NCI-H2081 treated with DMSO at 0.1 percent for 48 hours (cell line): ENCODE measurements around the gene PDZD2.
"Not testable (repeated sequence)": the region's sequence is repeated elsewhere in the genome, so short reads cannot be mapped to it uniquely, and the experiment has no call there.

ENCODE experiments used
- DNase-seq: peaks from one replicate; lab custom pipeline; 2025; lab: John Stamatoyannopoulos, UW

PDZD2 gene

GRCh38 chr5:31934156-31934555 lies 295.2 kb downstream of the PDZD2 start:
- DNase-seq: no peak

DNA sequence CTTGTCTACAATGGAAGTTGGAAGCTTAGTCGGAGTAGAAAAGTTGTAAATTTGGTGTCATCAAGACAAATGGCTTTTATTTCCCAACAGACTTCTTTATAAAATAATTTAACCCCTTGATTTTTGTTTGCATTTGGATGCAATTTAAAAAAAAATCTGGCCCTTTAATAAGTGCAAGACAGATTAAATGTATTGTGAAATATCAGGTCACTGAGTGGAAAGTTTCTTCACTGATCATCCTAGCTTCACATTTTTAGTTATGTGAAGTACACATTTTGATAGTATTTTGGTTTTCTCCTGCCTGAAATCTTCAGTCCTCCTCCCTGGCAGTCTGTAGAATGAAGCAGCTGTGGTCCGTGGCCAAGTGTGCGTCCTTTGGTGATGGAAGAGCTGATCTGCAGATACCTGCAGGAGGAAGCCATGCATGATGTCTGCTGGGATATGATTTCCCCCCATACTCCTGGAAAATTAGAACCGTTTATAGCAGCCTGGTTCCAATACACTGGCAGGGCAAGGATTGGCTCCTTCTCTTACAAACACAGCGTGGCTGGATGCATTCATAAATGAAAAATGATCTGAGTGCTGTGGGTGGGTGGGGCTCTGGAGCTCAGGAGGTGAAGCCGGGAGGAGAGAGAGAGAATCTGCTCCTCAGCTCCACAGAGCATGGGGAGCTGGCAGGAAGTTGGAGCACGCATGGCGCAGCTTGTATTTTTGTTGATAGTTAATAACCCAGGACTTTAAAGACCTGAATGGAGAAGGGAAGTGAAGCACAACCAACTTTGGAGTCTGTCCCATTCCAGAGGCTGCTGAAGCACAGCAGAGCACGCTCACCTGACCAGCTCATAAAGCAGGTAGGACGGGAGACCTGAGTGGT lies 296.8 kb downstream of the PDZD2 start:
- peak; percentile 22 for DNase-seq

GRCh38 chr5:31936683-31937082 lies 297.8 kb downstream of the PDZD2 start:
- DNase-seq: no peak

- no peak for DNase-seq
Measured at GRCh38 chr5:31937226-31937625, 298.3 kb downstream of the PDZD2 start.

- no peak for DNase-seq
Measured at GRCh38 chr5:31937703-31938102, 298.8 kb downstream of the PDZD2 start.

DNA sequence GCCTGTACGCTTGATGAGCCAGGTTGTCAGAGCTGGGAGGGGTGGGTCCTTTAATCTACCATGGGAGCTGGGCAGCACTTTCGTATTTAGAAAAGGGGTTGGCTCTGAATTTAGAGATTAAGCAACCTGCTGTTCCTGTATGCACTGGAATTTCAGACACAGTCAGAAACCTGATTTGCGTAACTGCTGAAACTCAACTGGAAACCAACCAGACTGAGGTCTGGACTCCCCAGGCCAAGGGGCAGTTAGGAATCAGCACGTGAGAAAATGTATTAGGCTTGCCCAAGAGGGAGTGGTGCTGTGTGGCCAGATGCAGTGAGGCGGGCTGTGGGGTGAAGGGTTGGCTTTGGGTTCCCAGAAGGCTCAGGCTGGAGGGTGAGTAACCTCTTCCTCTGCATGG lies 300.2 kb downstream of the PDZD2 start:
- DNase-seq: no peak

DNA sequence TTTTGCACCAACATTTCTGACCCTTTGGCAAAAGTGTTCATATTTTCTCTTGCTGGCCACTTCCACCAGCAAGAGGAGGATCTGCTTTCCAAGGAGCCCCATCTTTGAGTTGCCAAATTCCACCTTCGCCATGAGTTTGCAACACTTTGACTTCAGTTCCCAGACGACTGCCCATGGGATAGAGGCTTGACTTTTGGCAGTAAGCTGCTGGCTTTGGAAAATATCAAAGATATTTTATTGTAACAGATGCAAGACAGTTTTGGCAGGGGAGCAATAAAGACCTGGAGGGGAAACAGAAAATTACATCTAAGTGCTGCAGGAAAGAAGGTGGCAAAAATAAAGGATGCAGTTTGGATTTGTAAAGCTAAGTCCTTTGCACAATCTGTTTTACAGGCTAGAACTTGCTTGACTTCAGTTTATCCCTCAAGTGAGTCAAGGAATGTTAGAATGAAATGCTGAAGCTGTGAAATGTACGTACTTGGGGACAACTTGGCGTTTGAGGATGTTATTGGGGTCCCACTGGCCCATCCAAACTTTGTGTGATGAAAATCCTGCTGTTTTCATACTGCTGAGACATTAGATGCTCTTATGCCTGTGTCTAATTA lies 302.3 kb downstream of the PDZD2 start:
- no peak for DNase-seq

GRCh38 chr5:31942546-31942945 lies 303.6 kb downstream of the PDZD2 start:
- DNase-seq: no peak

DNA sequence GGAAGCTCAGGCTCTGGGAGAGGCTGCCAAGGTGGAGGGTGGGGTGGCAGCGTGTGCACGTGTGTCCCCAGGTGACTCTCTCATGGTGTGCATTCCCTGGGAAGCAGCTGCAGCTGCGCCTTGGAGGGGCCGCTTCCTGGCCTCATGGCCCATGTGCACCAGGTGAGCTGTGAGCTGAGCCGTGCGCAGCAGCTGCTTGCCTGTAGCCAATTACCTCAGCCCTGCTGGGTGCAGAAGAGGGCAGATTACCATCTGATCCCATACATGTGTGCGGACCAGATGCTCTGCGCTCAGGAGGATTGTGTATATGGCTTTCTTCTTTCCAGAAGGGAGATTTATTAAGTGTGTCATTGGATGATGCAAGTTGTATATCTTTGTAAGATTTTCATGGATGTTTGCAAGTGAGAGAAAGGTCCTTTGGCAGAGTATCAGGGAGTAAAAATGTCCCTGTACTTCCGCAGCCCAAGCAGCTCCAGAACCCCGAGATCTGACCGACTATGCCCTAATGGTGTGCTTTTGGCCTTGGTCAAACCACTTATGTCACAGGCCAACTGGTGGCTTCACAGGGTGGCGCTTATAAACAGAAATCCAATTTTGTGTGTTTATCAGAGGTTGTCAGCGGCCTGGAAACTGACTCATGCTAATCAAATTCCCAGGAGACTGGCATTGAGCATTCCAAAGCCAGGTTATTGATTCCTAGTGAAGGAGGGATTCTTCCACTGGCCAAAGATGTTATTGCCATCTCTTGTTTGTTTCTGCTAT lies 305.9 kb downstream of the PDZD2 start:
- peak; percentile 90 for DNase-seq

DNA sequence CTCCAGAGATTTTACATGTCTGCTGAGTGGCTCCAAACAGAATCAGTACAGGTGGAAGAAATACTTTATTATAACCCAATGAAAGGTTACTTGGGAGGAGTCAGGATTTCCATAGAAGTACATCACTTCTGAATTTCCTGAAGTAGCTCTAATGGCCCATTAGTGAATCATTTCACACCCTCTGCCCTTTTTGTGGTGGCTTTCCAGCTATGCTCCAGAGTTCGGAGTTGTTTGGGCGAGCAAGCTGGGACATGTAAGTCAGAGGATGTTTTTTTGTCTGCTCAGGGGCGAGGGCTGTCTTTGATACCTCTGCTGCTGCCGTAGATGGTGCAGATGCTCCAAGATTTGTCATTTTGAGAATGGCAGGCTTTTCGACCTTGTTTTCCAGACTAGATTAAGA lies 309.1 kb downstream of the PDZD2 start:
- DNase-seq: no peak

DNA sequence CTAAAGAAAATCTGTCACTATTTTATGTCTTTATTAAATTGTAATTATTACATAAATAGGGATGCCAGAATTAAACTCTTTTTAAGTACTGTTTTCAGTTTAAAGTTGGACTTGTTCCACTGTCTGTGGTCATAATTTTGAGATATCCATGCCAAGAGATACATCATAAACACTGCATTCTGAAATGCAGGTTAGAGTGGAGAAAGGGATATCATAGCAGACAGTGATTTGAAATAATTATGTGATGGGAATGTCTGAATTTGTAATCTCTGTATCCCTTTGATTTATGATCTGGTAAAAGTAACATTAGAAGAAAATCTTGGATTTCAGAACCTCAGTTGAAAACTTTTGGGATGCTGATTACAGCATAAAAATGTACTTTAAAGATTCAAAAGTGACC lies 313.1 kb downstream of the PDZD2 start:
- DNase-seq: no peak

DNA sequence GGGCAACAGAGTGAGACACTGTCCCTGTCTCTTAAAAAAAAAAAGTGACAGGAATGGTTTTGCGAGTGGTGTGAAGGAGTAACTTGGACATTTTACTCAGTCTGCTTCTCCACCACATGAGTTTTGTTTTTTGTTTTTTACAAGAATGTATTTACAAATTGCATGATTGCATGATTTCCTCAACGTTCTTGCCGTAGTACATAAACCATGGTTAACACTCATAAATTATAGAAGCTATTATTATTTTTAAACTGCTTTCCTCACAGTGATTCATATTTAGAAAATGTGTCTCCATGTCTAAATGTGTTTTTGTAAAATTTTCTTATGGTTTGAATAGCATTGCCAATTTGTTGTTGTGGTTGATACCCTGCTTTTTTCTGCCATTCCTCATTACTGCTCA lies 315.2 kb downstream of the PDZD2 start:
- no peak for DNase-seq

DNA sequence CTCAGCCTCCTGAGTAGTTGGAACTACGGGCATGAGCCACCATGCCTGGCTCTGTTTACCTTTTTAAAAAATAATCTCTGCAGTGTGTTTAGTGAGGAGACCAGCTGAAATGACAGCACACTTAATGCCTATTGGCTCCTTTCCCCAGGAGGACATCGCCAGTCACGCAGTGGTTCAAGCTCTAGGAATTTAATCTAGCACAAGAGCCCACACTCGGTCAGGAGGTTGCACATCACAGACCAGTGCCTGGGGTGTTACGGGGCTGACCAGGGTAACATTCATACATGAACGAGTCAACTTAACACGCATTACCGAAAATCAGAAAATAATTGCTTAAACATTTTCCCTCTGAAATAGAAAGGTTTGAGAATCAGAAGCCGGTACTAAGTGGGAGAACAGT lies 318.2 kb downstream of the PDZD2 start:
- DNase-seq: no peak

DNA sequence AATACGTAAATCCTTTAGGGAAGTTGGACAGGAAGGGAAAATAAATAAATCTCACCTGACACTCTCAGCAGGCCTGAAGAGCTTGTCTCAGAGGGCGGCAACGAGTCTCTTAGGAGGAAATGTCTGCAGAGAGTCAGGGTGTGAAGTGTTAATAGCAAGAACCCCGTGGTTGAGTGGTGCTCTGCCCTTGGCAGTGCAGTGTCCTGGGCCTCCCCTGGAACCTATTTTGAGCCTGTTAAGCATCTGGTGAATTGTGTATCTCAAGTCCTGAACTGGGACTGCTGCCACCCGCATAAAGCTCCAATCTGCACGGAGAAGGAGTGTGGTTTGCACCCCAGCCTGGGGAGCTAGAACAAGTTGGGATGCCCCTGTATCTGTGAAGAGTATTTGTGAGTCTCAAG lies 323.4 kb downstream of the PDZD2 start:
- DNase-seq: no peak

- DNase-seq: no peak
Measured at GRCh38 chr5:31962871-31963307, 324.0 kb downstream of the PDZD2 start.

DNA sequence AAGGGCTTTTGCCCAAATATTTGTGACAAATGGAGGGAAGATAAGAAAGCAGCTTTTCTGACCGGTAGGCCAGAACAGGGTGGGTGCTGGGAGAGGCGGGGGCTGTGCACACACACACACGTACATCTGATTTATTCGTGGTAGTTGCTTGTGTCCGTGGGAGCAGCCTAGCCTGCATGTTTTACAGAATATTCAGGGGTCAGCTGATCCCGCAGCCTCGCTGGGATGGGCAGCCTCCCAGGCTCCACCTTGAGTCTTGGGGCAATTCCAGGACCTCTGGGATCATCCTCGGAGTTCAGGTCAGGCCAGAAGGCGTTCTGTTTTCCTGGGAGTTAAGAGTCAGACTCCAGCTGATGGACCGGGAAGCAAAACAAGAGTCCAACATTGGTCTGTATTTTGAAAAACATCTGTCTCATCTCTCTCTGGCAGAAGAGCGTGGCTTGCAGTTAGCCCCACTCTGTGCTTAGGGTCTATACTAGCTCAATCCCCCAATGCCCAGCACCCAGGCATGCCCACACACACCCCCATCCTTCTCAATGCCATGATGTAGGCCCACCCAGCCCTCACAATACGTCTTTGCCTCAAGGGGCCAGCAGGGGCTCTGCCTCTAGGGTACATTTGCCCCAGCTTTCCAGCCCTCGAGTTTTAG lies 324.6 kb downstream of the PDZD2 start:
- DNase-seq: no peak

GRCh38 chr5:31964007-31964360 lies 325.1 kb downstream of the PDZD2 start:
- DNase-seq: no peak

DNA sequence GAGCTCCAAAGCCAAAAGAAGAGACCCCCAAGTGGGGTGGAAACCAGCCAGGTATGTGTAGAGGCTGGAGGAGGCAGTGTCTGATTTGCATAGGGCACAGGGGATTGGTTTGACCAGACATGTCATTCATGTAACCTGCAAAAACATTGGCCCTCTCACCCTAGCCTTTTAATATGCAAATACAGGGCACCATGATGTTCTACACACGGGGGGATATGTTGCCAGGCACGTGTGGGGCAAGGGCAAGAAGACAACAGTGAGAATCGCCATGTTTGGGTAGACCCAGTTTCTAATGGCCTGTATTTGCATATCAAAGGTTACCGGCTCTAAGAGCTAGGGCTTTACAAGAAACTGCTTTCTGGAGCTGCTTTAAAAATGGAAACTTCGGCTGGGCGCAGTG lies 326.3 kb downstream of the PDZD2 start:
- DNase-seq: no peak

DNA sequence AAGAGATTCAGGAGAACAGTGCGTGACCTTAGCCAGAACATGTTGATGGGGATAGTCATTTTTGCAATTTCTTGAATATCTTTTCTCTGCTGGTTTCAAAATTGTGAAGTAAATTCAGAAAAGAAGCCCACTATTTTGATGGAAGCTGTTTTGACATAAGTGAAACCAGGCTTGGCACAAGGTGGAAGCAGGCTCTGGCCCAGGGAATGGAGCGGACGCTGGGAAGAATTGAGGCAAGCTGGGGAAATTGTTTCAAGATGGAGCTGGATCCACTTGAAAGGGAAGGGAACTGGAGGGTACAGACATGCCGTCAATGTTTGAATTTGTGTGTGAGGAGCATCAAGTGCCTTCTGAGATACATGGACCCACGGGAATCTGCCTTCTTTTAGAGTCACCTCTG lies 328.0 kb downstream of the PDZD2 start:
- no peak for DNase-seq

- no peak for DNase-seq
Measured at GRCh38 chr5:31967461-31967860, 328.5 kb downstream of the PDZD2 start.

DNA sequence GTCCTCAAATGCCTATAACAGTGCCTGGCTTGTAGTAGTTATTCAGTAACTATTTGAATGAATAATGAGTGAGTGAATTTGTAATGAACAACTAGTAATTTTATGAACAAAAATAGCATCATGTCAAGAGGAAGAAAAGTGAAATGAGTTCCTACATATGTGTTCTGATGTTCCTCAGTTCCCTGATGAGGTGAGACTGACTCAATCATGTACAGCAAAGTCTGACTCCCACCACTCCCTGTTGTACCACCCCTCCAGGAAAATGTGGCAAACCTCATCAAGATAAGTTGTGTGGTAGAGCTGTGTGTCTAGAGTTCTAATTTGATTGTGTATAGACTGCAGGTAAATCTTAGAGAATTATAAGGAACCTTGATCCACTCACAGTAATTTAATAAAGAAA lies 333.6 kb downstream of the PDZD2 start:
- no peak for DNase-seq

DNA sequence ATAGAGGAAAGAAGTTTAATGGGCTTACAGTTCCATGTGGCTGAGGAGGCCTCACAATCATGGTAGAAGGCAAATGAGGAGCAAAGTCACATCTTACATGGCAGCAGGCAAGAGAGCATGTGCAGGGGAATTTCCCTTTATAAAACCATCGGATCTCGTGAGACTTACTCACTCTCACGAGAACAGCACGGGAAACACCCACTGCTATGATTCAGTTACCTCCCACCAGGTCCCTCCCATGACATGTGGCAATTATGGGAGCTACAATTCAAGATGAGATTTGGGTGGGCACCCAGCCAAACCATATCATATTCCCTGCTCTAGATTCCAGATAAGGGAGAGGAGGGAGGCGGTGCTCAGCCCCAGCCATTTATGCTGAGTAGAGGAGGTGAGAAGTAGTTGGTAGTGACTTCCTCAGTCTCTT lies 336.3 kb downstream of the PDZD2 start:
- not testable (repeated sequence) for DNase-seq
